HG03575 (cell line): ENCODE results near the gene EIF4EBP3.

Source experiments
- ATAC-seq: cut with Tn5 transposase; IDR thresholded peaks from one replicate; pipeline ENCODE4 v1.9.1; 2021; ENCODE audit not compliant: unreplicated experiment, insufficient number of reproducible peaks, low FRiP score; ENCODE audit errors: extremely low read depth

EIF4EBP3 gene

DNA sequence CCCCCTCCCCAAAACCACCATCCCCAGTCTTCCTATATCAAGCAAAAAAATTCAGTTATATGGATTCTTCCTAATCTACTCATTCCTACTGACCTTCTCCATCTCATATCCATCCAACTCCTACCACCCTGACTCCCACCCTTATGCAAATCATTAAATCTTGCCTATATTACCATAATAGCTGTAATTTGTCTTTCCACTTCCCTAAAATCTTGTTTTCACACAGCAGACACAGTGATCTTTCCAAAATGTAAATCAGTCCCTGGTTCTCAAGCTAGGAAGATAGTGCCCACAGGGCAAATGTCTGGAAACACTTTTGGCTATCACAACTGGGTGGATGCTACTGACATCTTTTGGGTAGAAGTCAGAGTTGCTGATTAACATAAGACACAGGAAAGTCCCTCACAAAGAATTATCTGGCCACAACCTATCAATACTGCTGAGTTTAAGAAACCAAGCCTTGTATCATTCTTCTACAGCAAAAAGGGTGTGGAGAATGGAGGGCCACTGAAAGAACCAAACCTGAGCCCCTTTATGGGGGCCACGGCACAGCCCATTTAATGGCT, 8.4 kb downstream of the EIF4EBP3 start:
- no peak for ATAC-seq

DNA sequence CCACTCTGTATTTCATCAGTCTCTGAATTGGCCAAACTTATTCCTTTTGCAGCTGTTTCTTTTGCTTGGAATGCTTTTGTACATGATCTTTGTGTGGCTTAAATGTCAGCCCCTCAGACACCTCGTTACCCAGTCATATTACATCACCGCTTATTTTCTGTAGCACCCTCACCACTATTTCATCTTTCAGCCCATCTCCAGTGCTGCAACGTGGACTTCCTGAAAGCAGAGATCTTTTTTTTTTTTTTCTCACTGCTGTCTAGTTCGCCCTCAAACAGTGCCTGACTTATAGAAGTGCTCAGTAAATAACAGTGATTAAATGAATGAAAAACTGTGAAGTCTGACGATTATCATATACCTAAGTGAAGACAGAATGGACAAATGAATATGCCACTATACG, 9.0 kb downstream of the EIF4EBP3 start:
- no peak for ATAC-seq

DNA sequence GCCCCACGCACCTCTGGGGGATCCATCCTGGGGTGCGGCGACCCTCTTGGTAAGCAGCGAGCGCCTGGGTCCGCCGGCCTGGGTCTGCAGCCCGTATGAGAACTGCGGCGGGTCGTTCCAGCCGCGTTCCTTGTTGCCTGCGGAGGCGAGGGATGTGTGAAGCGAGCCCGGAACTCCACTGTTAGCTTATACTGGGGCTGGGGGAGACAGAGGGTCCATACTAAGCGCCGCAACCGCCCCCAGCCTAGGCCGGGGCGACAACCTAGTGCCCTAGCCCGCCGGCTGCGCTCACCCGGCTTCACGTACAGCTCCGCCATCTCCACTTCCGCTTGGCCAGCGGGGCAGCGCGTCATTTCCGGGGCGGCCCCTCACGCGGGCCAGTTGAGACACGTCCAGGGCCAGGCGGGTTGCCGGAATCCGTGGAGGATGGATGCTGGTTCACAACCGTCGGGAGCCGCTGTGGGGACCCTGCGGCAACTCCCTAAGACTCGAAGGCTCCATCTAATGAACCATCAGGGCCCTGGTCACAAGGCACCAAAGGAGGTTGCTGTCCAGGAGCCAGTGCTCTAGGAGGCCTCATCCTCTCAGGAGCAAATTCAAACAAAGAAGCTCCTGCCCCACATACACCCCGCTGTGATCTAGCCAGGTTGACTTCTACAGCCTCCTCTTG, 9.8 kb downstream of the EIF4EBP3 start, which contains the start of gene SRA1:
Gene SRA1, minus strand, starts transcription at position 338 of the 670 bp plus-strand sequence. Its CDS starts 21 bp downstream, at position 317.
- peak; percentile 80 for ATAC-seq

DNA sequence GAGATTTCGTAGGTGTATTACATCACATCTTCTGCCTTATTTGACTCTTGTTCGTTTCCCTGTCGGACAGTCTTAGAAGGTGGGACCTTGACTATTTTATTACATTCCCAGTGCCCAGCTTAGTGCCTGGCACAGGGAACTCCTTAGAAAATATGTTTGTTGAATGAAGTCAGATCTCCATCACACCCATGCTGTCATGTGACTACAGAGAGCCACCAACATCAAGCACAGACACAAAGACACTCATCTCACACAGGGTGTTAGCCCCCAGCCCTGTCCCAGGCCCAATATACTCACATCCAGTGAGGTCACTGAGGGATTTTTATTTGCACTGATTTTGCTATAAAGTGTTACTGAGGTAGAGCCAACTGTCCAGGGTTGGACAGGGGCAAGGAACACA, 10.5 kb downstream of the EIF4EBP3 start:
- no peak for ATAC-seq

DNA sequence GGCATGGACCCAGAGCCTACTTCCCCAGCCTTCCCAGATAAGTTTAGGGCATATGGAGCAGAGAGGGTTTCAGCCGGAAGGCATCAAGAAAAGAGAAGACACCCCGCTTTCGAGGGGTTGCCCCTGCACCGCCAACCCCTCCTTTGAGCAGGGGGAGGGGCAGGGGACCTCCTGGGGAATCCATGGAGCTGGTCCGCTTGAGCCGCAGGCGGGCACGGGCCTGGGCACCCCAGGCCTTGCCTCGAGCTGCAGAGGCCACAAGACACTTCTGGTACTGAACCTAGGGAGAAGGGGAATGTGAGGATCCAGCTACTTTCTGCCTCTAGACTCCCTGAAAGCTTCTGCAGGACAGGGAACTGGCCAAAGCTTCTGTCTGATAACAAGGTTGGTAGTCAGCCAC, 11.1 kb downstream of the EIF4EBP3 start:
- no peak for ATAC-seq

DNA sequence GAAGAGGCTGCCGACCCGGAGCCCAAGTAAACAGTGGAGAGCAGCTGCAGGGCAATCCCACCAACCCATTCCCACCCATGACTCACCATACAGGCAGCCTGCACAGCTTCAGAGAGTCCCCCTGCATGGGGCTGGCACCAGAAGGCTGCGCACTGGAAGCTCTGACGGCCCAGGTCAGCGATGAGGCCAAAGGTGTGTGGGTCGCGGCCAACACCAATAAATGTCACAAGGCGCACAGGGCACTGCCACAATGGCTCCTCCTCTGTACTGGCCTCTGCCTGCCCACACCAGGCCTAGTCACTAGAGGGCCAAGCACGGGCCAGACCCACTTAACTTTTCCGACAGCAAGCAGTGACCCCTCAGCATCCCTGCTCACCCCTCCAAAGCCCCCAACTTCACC, 12.8 kb downstream of the EIF4EBP3 start:
- no peak for ATAC-seq

DNA sequence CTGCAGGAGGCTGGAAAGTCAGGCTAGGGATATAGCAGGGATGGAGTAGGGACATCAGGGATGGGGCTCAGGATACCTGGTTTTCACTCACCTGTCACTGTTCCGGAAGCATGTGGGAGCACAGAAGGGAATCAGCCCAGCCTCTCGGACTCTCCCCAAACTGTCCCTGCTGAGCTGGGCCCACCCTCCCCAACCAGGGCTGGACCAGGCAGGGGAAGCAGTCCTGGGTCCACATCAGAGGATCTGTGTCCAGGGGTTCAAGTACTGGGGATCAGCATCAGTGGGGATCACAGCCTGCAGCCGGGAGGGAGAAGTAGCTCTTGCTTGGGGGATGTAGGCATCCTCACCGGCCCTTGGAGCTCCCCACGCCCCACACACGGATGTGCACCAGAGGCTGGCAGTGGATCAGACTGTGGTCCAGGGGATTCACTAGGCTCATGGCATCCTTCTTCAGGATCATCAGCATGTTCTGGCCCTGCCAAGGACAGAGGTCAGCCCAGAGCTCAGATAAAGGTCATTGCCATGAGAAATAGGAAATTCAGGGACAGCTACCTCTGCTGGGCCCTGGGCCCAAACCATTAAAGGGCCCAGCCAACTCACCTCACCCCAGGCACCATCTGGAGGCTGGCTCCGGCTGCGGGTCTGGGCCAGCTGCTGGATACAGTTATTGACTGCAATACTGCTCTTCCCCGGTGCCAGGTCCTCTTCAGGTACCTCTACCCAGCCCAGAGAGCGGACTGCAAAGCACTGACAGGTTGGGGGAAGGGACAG, 14.5 kb downstream of the EIF4EBP3 start:
- ATAC-seq = no peak

DNA sequence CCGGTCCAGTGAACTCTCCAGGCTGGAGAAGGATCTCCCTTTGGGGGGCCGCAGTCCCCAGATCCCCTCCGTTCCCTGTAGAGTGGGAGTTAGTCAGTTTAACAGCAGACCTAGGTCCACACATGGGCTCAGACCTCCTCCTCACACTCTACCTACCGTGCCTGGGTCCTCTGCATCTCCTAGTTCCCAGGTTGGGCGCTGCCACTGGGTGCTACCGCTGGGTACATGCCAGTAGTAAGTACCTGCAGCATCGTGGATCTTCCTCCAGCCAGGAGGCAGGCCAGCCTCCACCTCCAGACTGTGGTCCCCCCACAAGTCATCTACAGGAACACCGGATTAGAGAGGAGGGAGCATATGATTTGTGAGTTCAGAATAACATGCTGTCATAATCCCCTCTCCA, 16.1 kb downstream of the EIF4EBP3 start:
- no peak for ATAC-seq

DNA sequence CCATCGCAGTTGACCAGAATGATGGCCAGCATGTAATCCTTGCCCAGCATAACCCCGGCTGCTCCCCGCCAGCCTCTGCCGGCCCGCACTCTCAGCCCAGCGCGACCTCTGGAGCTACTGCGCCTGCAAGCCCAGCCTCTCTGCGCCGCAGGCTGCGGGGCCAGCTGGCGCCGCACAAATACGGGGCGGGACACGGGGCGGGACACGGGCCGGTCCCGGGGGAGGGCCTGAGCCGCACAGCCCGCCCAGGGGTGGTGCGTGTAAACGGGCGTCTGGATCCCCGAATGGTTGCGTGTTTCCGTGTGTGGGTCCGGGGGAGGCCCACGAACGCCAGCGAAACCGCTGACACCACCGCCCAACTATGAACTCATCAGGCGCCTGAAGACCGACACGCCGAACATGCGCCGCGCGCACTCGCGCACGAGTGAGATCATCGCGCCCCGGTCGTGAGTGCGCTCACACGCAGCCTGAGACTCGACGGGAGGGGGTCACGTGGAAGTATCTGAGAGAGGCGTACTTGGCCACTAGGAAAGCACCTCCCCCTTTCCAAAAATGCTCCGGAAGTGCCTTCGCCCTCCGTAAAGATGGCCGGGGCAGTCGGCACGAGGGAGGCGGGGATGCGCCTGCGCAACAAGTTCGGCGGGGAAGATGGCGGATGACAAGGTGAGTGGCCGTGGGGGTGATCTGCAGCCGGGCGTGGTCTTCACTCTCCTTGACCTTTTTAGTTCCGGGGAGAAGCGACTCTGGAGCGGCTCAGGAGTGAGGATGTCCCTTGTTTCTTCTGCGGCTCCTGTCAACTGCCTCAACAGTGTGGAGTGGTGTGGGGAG, 16.9 kb downstream of the EIF4EBP3 start, which contains the start of the genes APBB3 and SLC35A4:
Gene APBB3, minus strand, starts transcription at position 403 of the 828 bp plus-strand sequence. Its CDS starts 353 bp downstream, at position 50.
Gene SLC35A4, plus strand, starts transcription at position 633 of the 828 bp plus-strand sequence. CDS start 2,342 bp downstream, outside the sequence.
- peak; percentile 48 for ATAC-seq

DNA sequence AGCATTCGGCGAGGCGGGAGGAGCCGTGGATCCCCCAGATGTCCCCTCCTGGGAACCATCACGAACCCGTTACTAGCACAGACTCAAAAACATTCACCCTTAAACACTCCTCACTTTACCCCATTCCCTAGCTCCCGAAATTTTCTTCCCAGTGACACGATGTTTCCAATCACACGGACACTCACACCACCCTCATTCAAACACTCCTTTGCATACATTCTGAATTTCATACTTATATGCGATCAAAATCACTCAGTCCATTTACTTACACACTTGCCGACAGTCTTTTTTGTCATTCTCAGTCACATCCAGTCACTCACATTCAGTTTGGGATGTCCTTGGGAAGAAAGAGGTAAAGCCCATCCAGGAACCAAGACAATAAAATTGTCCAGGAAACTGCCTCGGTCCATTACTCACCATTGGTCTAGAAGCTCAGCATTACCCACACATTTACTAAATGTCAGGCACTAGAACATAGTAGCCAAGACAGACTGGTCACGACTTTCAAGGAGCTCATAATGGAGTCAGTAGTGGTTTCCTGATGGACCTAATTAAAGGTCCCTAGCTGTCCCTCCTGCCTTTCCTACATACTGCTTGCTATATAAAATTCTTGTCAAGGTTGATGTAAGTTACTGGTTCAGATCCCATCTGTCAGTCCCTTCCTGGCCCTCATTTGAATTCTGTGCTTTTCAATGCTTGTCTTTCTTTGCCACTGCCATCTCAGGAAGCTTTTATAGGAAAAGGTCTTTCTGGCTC, 17.7 kb downstream of the EIF4EBP3 start:
- ATAC-seq = no peak

DNA sequence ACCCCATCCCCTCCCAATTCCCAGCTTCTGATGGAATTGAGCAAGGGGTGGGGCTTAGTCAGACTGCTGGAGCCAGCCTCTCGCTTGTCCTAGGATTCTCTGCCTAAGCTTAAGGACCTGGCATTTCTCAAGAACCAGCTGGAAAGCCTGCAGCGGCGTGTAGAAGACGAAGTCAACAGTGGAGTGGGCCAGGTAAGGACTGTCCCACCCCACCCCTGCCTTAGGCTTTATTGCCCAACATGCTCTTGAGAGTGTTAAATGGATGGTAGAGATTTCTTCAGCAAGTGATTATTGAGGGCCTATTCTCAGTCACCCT, 18.3 kb downstream of the EIF4EBP3 start:
- no peak for ATAC-seq

DNA sequence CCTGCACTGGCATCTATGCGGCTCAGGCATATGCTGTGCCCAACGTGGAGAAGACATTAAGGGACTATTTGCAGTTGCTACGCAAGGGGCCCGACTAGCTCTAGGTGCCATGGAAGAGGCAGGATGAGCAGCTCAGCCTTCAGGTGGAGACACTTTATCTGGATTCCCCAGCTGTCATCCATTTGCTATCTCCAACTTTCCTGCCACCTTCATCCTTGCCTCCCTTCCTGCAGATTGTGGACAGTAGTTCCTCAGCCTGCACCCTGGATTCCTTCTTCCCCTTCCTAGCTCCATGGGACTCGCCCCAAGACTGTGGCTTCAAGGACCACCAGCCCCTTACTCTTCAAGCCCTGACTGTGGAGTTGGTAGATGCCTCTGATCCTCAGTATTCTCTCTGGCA, 19.2 kb downstream of the EIF4EBP3 start:
- no peak for ATAC-seq

DNA sequence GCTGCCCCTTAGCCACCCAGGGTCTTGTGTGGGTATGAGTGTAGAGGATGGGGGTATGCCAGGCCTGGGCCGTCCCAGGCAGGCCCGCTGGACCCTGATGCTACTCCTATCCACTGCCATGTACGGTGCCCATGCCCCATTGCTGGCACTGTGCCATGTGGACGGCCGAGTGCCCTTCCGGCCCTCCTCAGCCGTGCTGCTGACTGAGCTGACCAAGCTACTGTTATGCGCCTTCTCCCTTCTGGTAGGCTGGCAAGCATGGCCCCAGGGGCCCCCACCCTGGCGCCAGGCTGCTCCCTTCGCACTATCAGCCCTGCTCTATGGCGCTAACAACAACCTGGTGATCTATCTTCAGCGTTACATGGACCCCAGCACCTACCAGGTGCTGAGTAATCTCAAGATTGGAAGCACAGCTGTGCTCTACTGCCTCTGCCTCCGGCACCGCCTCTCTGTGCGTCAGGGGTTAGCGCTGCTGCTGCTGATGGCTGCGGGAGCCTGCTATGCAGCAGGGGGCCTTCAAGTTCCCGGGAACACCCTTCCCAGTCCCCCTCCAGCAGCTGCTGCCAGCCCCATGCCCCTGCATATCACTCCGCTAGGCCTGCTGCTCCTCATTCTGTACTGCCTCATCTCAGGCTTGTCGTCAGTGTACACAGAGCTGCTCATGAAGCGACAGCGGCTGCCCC, 19.8 kb downstream of the EIF4EBP3 start:
- ATAC-seq = no peak

DNA sequence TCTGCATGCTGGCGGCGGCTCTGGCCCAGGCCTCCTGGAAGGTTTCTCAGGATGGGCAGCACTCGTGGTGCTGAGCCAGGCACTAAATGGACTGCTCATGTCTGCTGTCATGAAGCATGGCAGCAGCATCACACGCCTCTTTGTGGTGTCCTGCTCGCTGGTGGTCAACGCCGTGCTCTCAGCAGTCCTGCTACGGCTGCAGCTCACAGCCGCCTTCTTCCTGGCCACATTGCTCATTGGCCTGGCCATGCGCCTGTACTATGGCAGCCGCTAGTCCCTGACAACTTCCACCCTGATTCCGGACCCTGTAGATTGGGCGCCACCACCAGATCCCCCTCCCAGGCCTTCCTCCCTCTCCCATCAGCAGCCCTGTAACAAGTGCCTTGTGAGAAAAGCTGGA, 20.4 kb downstream of the EIF4EBP3 start:
- ATAC-seq = no peak

DNA sequence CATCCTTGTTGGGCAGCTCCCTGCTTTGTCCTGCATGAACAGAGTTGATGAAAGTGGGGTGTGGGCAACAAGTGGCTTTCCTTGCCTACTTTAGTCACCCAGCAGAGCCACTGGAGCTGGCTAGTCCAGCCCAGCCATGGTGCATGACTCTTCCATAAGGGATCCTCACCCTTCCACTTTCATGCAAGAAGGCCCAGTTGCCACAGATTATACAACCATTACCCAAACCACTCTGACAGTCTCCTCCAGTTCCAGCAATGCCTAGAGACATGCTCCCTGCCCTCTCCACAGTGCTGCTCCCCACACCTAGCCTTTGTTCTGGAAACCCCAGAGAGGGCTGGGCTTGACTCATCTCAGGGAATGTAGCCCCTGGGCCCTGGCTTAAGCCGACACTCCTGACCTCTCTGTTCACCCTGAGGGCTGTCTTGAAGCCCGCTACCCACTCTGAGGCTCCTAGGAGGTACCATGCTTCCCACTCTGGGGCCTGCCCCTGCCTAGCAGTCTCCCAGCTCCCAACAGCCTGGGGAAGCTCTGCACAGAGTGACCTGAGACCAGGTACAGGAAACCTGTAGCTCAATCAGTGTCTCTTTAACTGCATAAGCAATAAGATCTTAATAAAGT, 21.1 kb downstream of the EIF4EBP3 start:
- no peak for ATAC-seq

DNA sequence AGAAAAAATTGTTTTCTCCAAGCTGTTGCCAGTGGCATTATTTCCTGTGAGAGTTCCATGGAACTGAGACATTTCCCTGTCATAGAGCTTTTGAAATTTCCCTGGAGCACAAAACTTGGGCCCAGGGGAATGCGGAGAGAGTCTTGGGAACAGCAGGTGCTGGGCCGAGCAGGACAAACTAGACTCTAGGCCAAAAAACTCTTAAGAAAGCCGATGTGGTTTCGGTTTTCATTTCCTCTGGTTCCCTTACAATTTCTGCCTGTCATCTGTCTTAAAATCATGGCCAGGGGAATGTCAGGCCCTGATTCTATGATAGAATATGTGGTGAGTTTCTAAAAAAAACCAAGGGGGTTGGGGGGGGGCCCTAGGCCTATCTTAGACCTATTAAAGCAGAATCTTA, 21.7 kb downstream of the EIF4EBP3 start:
- ATAC-seq = no peak

DNA sequence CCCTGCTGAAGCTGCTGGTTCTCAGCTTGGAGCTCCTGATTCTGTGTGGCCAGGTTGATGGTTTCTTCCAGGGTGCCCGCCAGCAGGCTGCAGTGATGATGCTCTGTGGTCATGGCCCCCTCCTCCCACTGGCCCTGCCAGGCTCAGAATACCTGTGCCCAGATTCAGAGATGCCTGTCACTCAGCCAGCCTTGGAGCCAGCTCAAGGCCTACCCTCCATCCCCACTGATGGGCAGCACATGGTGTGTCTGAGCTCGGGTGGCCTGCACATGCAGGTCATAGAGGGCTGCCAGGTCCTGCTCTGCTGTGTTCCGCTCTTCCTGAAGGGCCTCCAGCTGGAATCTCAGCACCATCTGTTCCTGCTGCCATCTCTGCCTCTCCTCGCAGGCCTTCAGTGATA, 22.6 kb downstream of the EIF4EBP3 start:
- ATAC-seq = no peak

DNA sequence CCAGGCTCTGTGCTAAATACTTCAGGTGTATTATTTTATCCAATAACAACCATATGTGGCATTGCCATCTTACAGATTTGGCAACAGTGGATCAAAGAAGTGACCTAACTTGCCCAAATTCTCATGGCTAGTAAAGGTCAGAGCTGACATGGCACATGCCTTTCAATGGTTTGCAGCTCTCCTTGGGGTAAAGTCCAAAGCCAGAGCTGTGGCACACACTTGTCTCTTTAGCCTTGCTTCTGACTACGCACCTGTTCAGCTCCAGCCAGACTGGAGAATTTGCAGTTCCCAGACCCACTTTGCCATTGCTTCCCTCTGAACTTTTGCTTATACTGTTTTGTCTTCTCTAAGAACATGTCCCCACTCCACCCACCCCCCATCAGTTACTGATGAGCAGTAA, 23.0 kb downstream of the EIF4EBP3 start:
- ATAC-seq = no peak
